HepG2 (cell line): Measurements from ENCODE around the gene POLR2J. TPM values are rescaled to one million over a fixed set of nuclear protein-coding genes. Genes with fewer than 3 reads are reported as not detected.
A peak's percentile ranks its signal among the peaks of the same experiment; 100 is the strongest.

Source experiments
- ARID5B ChIP-seq: IDR thresholded peaks from 2 replicates; pipeline ENCODE4 v1.4.0; 2020; ENCODE audit warnings: mild to moderate bottlenecking, missing genetic modification reagents
- ARNTL ChIP-seq: sonication (generic); formaldehyde crosslinking; IDR thresholded peaks from 2 replicates; pipeline ENCODE4 v1.4.0; 2020; ENCODE audit warnings: mild to moderate bottlenecking, missing genetic modification reagents
- HNF1B ChIP-seq: sonication (generic); formaldehyde crosslinking; IDR thresholded peaks from 2 replicates; pipeline ENCODE4 v1.5.1; 2020; ENCODE audit warnings: mild to moderate bottlenecking, moderate library complexity, missing genetic modification reagents
- KMT2B ChIP-seq: IDR thresholded peaks from 2 replicates; pipeline ENCODE4 v1.6.1; 2016; ENCODE audit warnings: missing genetic modification reagents, missing compliant biosample characterization
- MEIS2 ChIP-seq: sonication (generic); formaldehyde crosslinking; IDR thresholded peaks from 2 replicates; pipeline ENCODE4 v1.9.0; 2021; ENCODE audit warnings: mild to moderate bottlenecking, missing genetic modification reagents
- MXI1 ChIP-seq: IDR thresholded peaks from 3 replicates; pipeline ENCODE4 v1.6.1; 2012; ENCODE audit warnings: low read depth, low read length, inconsistent platforms, borderline replicate concordance
- NFIB ChIP-seq: sonication (generic); formaldehyde crosslinking; IDR thresholded peaks from 2 replicates; pipeline ENCODE4 v1.9.0; 2021; ENCODE audit warnings: missing genetic modification reagents, mild to moderate bottlenecking, borderline replicate concordance
- POGK ChIP-seq: sonication (generic); formaldehyde crosslinking; conservative IDR thresholded peaks from 2 replicates; pipeline ENCODE4 v1.8.0; 2022; ENCODE audit warnings: mild to moderate bottlenecking, moderate library complexity, missing genetic modification reagents
- POLR2A ChIP-seq, 2 experiments: IDR thresholded peaks; 2 replicates each; pipeline ENCODE4 v1.6.1; 2011; ENCODE audit warnings: low read depth in 2 of 2, low read length in 2 of 2, mild to moderate bottlenecking in 1 of 2, moderate library complexity in 1 of 2; ENCODE audit not compliant: insufficient read depth in 1 of 2
- RBFOX2 ChIP-seq: fragments of 200-400 bp; formaldehyde crosslinking; IDR thresholded peaks from 2 replicates; pipeline ENCODE4 v1.6.1; 2017; ENCODE audit warnings: low read depth, mild to moderate bottlenecking, low read length
- TP53 ChIP-seq: sonication (generic); formaldehyde crosslinking; conservative IDR thresholded peaks from 2 replicates; pipeline ENCODE4 v1.4.0; 2020; ENCODE audit warnings: missing genetic modification reagents
- YEATS4 ChIP-seq: sonication (generic); formaldehyde crosslinking; IDR thresholded peaks from 2 replicates; pipeline ENCODE4 v1.4.0; 2020; ENCODE audit warnings: missing genetic modification reagents, borderline replicate concordance
- ZBTB26 ChIP-seq: IDR thresholded peaks from 2 replicates; pipeline ENCODE4 v1.6.1; 2016; ENCODE audit warnings: missing compliant biosample characterization, missing genetic modification reagents, borderline replicate concordance
- ZFY ChIP-seq: sonication (generic); formaldehyde crosslinking; IDR thresholded peaks from 2 replicates; pipeline ENCODE4 v1.4.0; 2020; ENCODE audit warnings: missing genetic modification reagents
- ZNF574 ChIP-seq: sonication (generic); formaldehyde crosslinking; IDR thresholded peaks from 2 replicates; pipeline ENCODE4 v1.4.0; 2020; ENCODE audit warnings: missing genetic modification reagents
- ZNF777 ChIP-seq: sonication (generic); formaldehyde crosslinking; IDR thresholded peaks from 2 replicates; pipeline ENCODE4 v1.4.0; 2020; ENCODE audit warnings: missing genetic modification reagents
- ZNF781 ChIP-seq: sonication (generic); formaldehyde crosslinking; IDR thresholded peaks from 2 replicates; pipeline ENCODE4 v1.5.1; 2020; ENCODE audit warnings: borderline replicate concordance, mild to moderate bottlenecking, missing genetic modification reagents; ENCODE audit errors: not compliant biosample characterization
- polyA plus RNA-seq, 8 experiments: library from polyadenylated mRNA; depleted of rRNA in 3 of 8; stranded (reverse) in 7 of 8; unstranded in 1 of 8; fragments of >200 nt; fragmentation: Illumina TruSeq in 4 of 8; extraction: Trizol in 4 of 8; gene quantifications; 2 replicates each; pipeline versions ENCODE4 v1.2.1 to v1.2.3, GENCODE V29; 2011 to 2016; ENCODE audit warnings: low read depth in 4 of 8, missing spikeins in 1 of 8, mixed read lengths in 1 of 8; ENCODE audit not compliant: insufficient read depth in 1 of 8
- total RNA-seq, 5 experiments: library from RNA; depleted of rRNA; stranded (reverse); fragments of >200 nt; fragmentation: Illumina TruSeq; extraction: Trizol; gene quantifications; 2 replicates each; pipeline ENCODE4 v1.2.3, GENCODE V29; 2016; ENCODE audit warnings: low read depth in 1 of 5

POLR2J gene
- total and polyA plus RNA-seq, 2 of the 13 experiments (the other 11 are each of a cell fraction or from before 2014, with no cell fraction given): 41.2 to 71.4 TPM

- 0 out of 2 replicates have a peak, but pooled peaks have one; percentile 54 for TF ChIP-seq MEIS2
- 0 out of 2 replicates have a peak, but pooled peaks have one; percentile 29 for TF ChIP-seq ZNF777
- peak; percentile 56 for TF ChIP-seq ZNF781
- TF ChIP-seq ZBTB26 (CRISPR knock-in tag): 0 out of 2 replicates have a peak, but pooled peaks have one; percentile 31
- TF ChIP-seq YEATS4: peak; percentile 49; the same call in 1 of the 2 replicates
- peak; percentile 67 for TF ChIP-seq ZNF574 (CRISPR knock-in tag)
- TF ChIP-seq POGK (CRISPR knock-in tag): 0 out of 2 replicates have a peak, but pooled peaks have one; percentile 29
- 0 out of 2 replicates have a peak, but pooled peaks have one; percentile 11 for TF ChIP-seq ARID5B (CRISPR knock-in tag)
- TF ChIP-seq TP53: peak; percentile 84
- no peak for TF ChIP-seq KMT2B (CRISPR knock-in tag)
- no peak for TF ChIP-seq NFIB
- peak; percentile 57; the same call in 1 of the 3 replicates for TF ChIP-seq MXI1
- 0 out of 2 replicates have a peak, but pooled peaks have one; percentile 18 for TF ChIP-seq HNF1B (CRISPR knock-in tag)
- peak in 1 of 2 experiments; percentile 57; a peak in 3 of 4 replicates for TF ChIP-seq POLR2A (IDR thresholded peaks at IDR 0.05; ENCODE audit: insufficient read depth in 1 of 2, low read depth in 2 of 2, low read length in 2 of 2)
- 0 out of 2 replicates have a peak, but pooled peaks have one; percentile 35 for TF ChIP-seq RBFOX2
- TF ChIP-seq ZFY: peak; percentile 40; the same call in 1 of the 2 replicates
- peak; percentile 50; the same call in 1 of the 2 replicates for TF ChIP-seq ARNTL
Observed at GRCh38 chr7:102451371-102452054, 27.2 kb downstream of the POLR2J start (continued).
